HG03460 (cell line): ENCODE results near the gene RALGDS.

Source experiments
- ATAC-seq: cut with Tn5 transposase; IDR thresholded peaks from one replicate; pipeline ENCODE4 v1.9.1; 2021; ENCODE audit not compliant: unreplicated experiment

The RALGDS gene

GRCh38 chr9:133137451-133138231 is 16.6 kb upstream of the RALGDS start:
- no peak for ATAC-seq

GRCh38 chr9:133135146-133135745 is 14.2 kb upstream of the RALGDS start:
- ATAC-seq: no peak

- no peak for ATAC-seq
Measured at GRCh38 chr9:133134388-133135145, 13.5 kb upstream of the RALGDS start.

GRCh38 chr9:133133681-133134387 is 12.8 kb upstream of the RALGDS start:
- ATAC-seq: peak; percentile 90

- ATAC-seq: no peak
Measured at GRCh38 chr9:133132174-133132573, 11.1 kb upstream of the RALGDS start.

- ATAC-seq: no peak
Measured at GRCh38 chr9:133131506-133131905, 10.5 kb upstream of the RALGDS start.

GRCh38 chr9:133130685-133131244 is 9.7 kb upstream of the RALGDS start:
- ATAC-seq: peak; percentile 37

GRCh38 chr9:133129001-133129795 is 8.2 kb upstream of the RALGDS start:
- no peak for ATAC-seq

GRCh38 chr9:133128152-133128551 is 7.1 kb upstream of the RALGDS start:
- ATAC-seq: no peak

- ATAC-seq: no peak
Measured at GRCh38 chr9:133127340-133127981, 6.4 kb upstream of the RALGDS start.

GRCh38 chr9:133126697-133127339 is 5.8 kb upstream of the RALGDS start:
- ATAC-seq: no peak

- ATAC-seq: no peak
Measured at GRCh38 chr9:133125941-133126696, 5.1 kb upstream of the RALGDS start.

- ATAC-seq: no peak
Measured at GRCh38 chr9:133124907-133125275, 3.9 kb upstream of the RALGDS start.

GRCh38 chr9:133124123-133124906 is 3.3 kb upstream of the RALGDS start:
- no peak for ATAC-seq

- ATAC-seq: no peak
Measured at GRCh38 chr9:133122935-133123611, 2.0 kb upstream of the RALGDS start.

GRCh38 chr9:133122605-133122934 is 1.5 kb upstream of the RALGDS start:
- ATAC-seq: no peak

- ATAC-seq: peak; percentile 1
Measured at GRCh38 chr9:133121915-133122550, 993 bp upstream of the RALGDS start.
